GM18907 (cell line): Measurements from ENCODE around the gene ADAM22.
A peak's percentile ranks its signal among the peaks of the same experiment; 100 is the strongest.

Experiments used
- ATAC-seq: cut with Tn5 transposase; IDR thresholded peaks from one replicate; pipeline ENCODE4 v1.9.1; 2021; ENCODE audit warnings: mild to moderate bottlenecking, moderate library complexity; ENCODE audit not compliant: unreplicated experiment

Gene ADAM22

GRCh38 chr7:88208521-88208920 lies 274.5 kb downstream of the ADAM22 start:
- no peak for ATAC-seq

- ATAC-seq: no peak
Observed at GRCh38 chr7:88212918-88213317, 278.9 kb downstream of the ADAM22 start.

GRCh38 chr7:88214456-88214855 lies 280.4 kb downstream of the ADAM22 start:
- no peak for ATAC-seq

GRCh38 chr7:88215295-88215694 lies 281.2 kb downstream of the ADAM22 start:
- no peak for ATAC-seq

- ATAC-seq: no peak
Observed at GRCh38 chr7:88216276-88216675, 282.2 kb downstream of the ADAM22 start.

DNA sequence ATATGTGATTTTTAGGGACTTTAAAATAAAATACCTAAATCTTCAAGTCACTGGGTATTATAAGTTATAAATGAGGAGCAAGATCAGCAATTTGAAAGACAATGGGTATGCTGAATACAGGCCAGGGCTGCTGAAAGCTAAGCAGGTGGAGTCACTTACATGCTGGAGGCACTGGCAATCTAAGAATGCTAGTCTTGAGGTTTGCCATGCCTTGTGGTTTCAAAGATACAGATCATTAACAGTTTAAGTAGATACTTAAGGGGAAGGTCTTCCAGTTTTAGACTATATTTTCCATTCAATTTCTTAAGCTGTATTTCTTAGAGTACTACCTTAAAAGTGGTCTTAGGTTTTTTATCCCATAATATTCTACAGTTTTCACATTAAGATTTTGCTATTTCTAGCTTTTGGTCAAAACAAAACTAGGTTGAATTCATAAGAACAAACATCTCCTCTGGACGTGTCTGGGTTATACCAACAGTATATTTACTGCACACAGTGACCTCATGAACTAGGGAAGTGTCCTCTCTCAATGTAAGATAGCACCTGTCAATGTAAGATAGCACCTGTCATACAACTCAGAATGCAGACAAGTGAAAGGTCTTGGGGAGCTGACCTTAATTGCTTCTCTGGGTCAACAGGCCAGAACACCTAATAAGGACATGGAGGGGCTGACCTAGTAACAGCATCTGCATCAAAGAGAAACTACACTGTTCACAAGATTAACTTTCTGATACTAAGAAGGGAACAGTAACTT lies 283.8 kb downstream of the ADAM22 start:
- ATAC-seq: peak; percentile 85

DNA sequence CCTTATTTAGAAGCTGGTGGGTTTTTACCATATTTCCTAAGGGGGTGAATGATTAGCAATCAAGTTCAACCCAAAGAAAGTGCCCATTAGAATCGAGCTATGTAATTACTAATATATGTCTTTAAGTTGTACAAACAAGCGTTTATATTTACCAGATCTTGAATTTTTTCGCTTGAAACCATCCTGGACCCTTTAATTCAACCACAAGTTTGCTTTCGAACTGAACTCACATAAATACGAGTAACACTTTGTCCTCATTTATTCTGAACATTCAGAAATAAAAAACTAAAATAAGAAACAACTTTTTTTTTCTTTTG lies 284.3 kb downstream of the ADAM22 start:
- no peak for ATAC-seq

GRCh38 chr7:88218836-88219605 lies 285.0 kb downstream of the ADAM22 start:
- peak; percentile 41 for ATAC-seq

DNA sequence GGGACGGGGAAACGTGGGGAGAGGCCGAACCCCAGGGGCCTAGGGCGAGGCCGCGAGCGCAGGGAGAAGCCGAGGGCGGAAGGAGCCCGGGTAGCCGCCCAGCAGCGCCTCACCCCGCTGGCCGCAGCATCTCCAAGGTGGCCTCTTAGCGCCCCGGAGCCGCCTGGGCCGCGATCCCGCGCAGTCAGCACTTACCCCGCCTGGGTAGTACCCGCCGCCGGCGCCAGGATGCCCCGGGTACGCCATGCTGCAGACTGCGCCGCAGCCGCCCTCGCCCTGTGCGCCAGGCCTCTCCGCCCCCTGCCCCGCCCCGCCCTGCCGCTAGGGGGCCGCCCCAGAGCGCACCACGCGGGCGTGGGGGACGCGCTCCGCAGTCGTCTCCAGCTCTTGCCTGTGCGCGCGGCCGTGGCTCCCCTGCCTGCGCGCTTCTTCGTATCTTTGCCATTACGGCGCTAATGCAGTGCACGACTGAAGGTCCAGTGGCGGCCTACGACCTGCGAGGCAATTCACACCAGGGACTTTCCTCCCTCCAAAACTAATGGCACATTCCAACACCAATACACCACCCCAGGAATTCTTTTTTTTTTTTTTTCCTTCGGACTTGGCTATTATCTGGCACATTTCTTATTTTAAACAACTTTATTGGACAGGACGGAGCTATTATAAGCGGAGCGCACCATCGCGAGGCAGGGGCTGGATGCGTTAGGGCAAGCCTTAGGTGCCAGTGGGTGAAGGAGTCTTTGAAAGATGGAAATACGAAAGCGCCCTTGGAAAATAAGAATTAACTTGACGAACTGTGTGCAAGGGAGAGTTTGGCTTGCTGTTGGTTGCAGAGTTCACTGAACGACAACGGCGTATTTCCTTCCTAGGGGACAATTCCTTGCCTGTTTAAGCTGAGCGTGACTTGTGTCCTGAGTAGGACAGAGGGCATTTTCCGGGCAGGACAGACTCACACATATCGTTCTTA lies 286.0 kb downstream of the ADAM22 start, which contains the start of gene SRI:
Gene SRI (minus strand): TSS at position 258 of the 967 bp plus-strand sequence. CDS start 12 bp downstream, at position 246.
- ATAC-seq: peak; percentile 63

DNA sequence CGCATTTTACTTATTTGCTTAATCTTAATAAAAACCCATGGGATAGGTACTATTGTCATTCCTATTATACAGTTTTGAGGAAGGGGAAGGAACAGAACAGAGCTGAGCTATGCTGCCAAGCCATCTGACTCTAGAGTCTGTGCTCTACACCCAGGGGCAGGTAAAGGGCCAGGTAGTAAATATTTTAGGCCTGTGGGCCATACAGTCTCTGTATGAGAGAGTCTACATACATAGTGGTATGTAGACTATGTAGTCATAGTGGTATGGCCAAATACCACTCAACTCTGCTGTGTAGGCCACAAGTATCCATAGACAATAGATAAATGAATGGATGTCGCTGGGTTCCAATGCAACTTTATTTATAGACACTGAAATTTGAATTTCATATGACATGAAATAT lies 289.2 kb downstream of the ADAM22 start:
- ATAC-seq: no peak

DNA sequence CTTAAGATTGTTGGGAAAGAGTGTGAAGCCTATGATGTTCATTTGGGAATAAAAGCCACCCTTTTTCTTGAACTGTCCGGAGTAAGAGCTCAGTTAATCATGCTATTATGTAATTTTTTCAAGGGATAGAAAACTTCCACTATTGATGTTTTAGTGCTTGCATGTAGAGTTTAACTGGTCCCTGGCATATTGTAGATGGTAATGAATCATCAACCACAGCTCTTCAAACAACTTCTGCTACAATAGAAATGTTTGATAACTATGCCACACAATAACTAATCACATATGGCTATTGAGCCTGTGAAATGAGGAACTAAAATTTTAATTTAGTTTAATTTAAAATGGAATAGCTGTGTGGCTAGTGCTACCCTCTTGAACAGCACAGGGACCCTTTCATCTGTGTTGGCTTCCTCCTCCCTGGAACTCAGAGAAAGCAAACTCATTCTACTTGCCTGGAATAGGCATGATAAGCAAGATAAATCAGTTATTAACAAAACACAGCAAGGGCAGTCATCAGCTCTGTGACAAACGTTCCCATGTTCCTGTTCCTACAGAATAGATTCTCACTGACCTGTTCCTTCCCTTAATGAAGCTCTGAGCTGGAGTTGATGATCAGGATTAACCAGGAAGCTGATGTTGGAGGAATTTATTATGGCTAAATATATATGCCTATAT lies 290.7 kb downstream of the ADAM22 start:
- ATAC-seq: no peak

DNA sequence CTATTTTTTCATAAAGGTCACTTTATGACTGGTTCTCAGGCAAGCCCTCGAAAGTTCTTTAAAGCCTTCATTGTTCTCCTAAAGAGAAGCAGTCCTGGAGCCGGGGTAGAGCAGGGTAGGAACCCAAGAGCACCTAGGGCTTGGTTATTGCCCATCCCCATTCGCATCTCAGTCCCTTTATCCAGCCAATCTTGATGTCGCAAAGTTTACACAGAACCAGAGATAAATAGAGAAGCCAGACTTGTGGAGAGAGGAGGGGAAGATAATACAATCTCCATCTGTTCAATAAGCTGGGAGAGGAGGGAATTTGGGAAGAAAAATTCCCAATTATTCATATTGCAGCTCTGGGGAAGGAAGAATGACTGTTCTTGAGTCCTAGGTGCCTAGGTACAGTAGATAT lies 292.1 kb downstream of the ADAM22 start:
- ATAC-seq: no peak

- no peak for ATAC-seq
Observed at GRCh38 chr7:88226886-88227516, 292.9 kb downstream of the ADAM22 start.

DNA sequence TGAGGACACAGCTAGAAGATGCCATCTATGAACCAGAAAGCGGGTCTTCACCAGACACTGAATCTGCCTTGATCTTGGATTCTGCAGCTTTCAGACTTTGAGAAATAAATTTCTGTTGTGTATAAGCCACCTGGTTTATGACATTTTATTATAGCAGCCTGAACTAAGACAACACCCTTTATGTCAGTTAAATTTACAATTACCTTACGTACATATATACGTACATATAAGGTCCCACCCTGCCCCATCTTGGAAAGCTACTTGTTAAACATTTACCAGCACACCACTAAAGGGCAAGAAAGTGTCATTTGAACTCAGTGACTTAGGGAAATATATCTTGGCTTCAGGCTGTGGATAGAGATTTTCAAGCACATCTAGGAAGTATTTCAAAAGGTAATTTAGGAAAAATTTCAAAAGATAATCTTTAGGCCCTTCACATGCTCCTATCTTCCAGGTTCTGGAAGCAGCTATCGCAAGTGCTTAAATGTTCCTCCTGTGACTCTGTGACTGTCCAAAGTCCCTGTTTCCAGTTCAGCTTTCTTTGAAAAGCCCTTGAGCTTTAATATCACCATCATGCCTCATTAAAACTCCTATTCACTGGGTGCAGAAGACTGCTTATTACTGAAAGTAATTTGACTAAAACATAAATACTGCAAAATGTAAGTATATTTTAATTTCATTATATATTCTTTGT lies 295.4 kb downstream of the ADAM22 start:
- ATAC-seq: no peak

DNA sequence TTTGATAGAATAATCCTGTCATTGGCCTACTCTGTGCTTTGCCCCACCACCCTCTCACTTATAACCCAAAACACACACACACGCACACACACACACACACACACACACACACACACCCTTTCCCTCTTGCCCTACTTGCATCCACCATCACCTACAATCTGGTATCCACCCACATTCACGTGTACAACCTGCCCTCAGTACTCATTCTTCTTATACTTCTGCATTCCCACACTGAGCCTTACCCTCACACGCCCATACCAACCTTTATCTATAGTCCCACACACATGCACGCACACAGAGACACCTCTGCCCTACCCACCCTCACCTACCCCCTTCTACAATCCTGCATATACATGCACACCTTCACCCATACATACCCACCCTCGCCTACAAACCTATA lies 296.6 kb downstream of the ADAM22 start:
- ATAC-seq: no peak

DNA sequence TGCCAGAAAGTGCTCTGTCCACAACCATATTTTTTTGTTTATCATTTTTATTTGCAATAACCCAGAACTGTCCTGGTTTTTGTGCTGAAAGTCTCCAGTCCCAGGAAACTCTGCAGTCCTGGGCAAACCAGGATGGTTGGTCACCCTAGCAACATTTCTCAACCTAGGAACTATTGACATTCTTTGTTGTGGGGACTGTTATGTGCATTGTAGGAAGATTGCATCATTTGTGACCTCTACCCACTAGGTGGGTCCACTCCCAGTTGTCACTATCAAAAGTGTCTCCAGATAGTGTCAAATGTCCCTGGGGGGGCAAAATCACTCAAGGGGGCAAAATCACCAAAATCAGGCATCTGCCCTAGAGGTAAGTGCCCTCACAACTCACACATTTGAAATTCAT lies 299.8 kb downstream of the ADAM22 start:
- ATAC-seq: no peak

DNA sequence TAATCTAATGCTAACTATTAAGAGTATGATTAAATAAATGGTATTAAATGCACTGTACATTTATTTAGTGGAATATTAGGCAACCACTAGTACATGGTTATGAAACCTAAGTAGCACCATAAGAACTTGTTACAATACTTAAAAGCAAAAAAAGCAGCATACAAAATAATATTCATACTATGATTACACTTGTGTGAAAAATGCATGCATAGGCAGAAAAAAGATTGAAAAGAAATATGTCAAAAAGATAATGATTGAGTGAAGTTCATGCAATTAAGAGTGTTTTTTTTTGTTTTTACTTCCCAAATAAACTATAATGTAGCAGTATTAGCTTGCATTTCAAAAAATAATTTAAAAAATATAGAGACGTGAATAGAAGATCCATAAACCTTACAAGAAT lies 305.8 kb downstream of the ADAM22 start:
- no peak for ATAC-seq

DNA sequence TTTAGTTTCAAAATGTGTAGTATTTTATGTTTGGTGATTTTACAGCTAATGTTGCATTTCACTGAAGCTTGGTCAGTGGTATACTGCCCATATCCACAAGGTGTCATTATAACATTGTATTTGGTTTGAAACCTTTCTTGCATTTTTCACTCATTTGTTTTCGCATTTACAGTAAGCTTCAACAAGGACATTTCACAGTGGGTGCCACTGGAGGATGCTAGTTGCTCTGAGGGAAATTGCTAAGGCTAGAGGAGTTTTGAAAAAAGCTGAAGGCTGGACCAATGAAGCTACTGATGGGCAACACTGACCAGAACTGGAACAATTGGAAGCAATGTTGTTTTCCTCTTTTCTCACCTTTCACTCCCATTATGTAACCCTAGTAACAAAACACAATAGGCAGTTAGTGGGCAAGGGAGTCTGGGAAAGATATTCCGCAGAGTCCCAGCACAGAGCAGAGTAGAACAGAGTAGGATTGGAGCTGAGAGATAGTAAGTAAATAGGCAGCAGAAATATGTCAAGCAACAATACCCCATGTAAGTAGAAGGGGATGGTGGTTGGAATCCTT lies 309.4 kb downstream of the ADAM22 start:
- ATAC-seq: peak; percentile 82

GRCh38 chr7:88244258-88244657 lies 310.2 kb downstream of the ADAM22 start:
- no peak for ATAC-seq
